22Rv1 (cell line): ENCODE data around the gene HIGD1A.

Source experiments
- CTCF ChIP-seq: fragments of 450-650 bp; IDR thresholded peaks from 2 replicates; pipeline ENCODE4 v1.5.1; 2017; ENCODE audit warnings: mild to moderate bottlenecking
- ZFX ChIP-seq: fragments of 450-650 bp; IDR thresholded peaks from 2 replicates; pipeline ENCODE4 v1.6.1; 2017; ENCODE audit warnings: antibody characterized with exemption, borderline replicate concordance

GRCh38 chr3:42735615-42736014, 68.7 kb downstream of the HIGD1A start:
- TF ChIP-seq CTCF, result no peak
- no peak for TF ChIP-seq ZFX
